Uterus (tissue), 4 donors: ENCODE results near the gene GALT. TPM values are rescaled to one million over a fixed set of nuclear protein-coding genes. Genes with fewer than 3 reads are reported as not detected.
A peak's percentile ranks its signal among the peaks of the same experiment; 100 is the strongest.

Source experiments
- DNase-seq, 2 donors: peaks; one replicate each; pipeline ENCODE4 v3.0.0-alpha.2; 2019 to 2020
- H3K27ac ChIP-seq, 2 donors: fragments of 200-600 bp; sonication (generic); 1 replicate in 1 of 2; 2 replicates in 1 of 2; pipeline ENCODE4 v1.5.1; 2016 to 2018
- H3K27me3 ChIP-seq, 2 donors: fragments of 200-600 bp; sonication (generic); one replicate each; pipeline ENCODE4 v1.5.1; 2018 to 2019; ENCODE audit warnings: control low read depth in 1 of 2
- H3K36me3 ChIP-seq, 2 donors: fragments of 200-600 bp; sonication (generic); one replicate each; pipeline ENCODE4 v1.5.1; 2019; ENCODE audit warnings: control low read depth in 1 of 2
- H3K4me1 ChIP-seq, 2 donors: fragments of 200-600 bp; sonication (generic); one replicate each; pipeline ENCODE4 v1.5.1; 2018 to 2019; ENCODE audit warnings: control low read depth in 1 of 2
- H3K4me3 ChIP-seq, 2 donors: fragments of 200-600 bp; sonication (generic); 1 replicate in 1 of 2; 2 replicates in 1 of 2; pipeline ENCODE4 v1.5.1; 2018 to 2019; ENCODE audit warnings: mild to moderate bottlenecking in 1 of 2
- H3K9me3 ChIP-seq, 2 donors: fragments of 200-600 bp; sonication (generic); one replicate each; pipeline ENCODE4 v1.5.1; 2019; ENCODE audit warnings: control low read depth in 1 of 2
- CTCF ChIP-seq, 4 experiments: fragments of 200-600 bp in 2 of 4; fragments of 450-650 bp in 2 of 4; sonication (generic) in 2 of 4; IDR thresholded peaks; one replicate each; pipeline ENCODE4 v1.5.1; 2016 to 2019; ENCODE audit warnings: antibody characterized with exemption in 4 of 4, mild to moderate bottlenecking in 2 of 4, moderate library complexity in 1 of 4
- POLR2A ChIP-seq, 2 donors: fragments of 450-650 bp; IDR thresholded peaks; one replicate each; pipeline ENCODE4 v1.6.1; 2016; ENCODE audit warnings: antibody characterized with exemption in 2 of 2, mild to moderate bottlenecking in 1 of 2, moderate library complexity in 1 of 2
- intact Hi-C: fragments of 100-400 bp; cut with DNase I; formaldehyde crosslinking; loops from one replicate; pipeline ENCODE4 v1.15.1; 2023; ENCODE audit warnings: low total_unique reads
- total RNA-seq, 4 donors: library from RNA; depleted of rRNA in 3 of 4; stranded (reverse); fragments of >200 nt in 3 of 4; gene quantifications; one replicate each; pipeline versions ENCODE4 v1.1.0 to v1.2.4, GENCODE V29; 2014 to 2023
- donor health status: DM: yes; HTN: yes; CAD: no.

The GALT gene
- total RNA-seq, 4 donors from 2014 or later, result 4.4 to 82.9 (median 50.7) TPM

GRCh38 chr9:34611251-34611810 lies 35.1 kb upstream of the GALT start:
- H3K9me3 ChIP-seq, result no peaks in the 10 kb centered on the region
- peak overlapping the region; percentile 63 to 72 for H3K4me3 ChIP-seq
- intact Hi-C loops, result no loop called here
- peak overlapping the region; percentile 85 to 93 for H3K27ac ChIP-seq
- TF ChIP-seq POLR2A (IDR thresholded peaks at IDR 0.05) (no peak), CTCF (IDR thresholded peaks at IDR 0.05) (no peak)
- no peaks in the 10 kb centered on the region for H3K27me3 ChIP-seq
- DNase-seq, result peak; percentile 47 to 61
- no peaks in the 10 kb centered on the region for H3K4me1 ChIP-seq
- H3K36me3 ChIP-seq, result no peaks in the 10 kb centered on the region

GRCh38 chr9:34611811-34612787 lies 34.4 kb upstream of the GALT start, which contains the start of gene RPP25L:
RPP25L (minus strand) TSS chr9:34612097; CDS start chr9:34611296, 801 bp downstream.
- peak within 1 kb of the TSS; percentile 63 to 72 for H3K4me3 ChIP-seq
- no peaks in the 10 kb centered on the region for H3K36me3 ChIP-seq
- H3K9me3 ChIP-seq, result no peaks in the 10 kb centered on the region
- H3K27ac ChIP-seq, result peak within 1 kb of the TSS; percentile 85 to 93
- peak; percentile 83 to 89 for DNase-seq
- peak; percentile 83 to 87 for TF ChIP-seq POLR2A (IDR thresholded peaks at IDR 0.05)
- peak in 2 of 4 experiments; percentile 3 to 5 for TF ChIP-seq CTCF (IDR thresholded peaks at IDR 0.05)
- H3K4me1 ChIP-seq, result no peaks in the 10 kb centered on the region
- intact Hi-C loops, result no loop called here
- no peaks in the 10 kb centered on the region for H3K27me3 ChIP-seq

- no peak for TF ChIP-seq POLR2A (IDR thresholded peaks at IDR 0.05)
- peak; percentile 74 to 86 (median 78) for TF ChIP-seq CTCF (IDR thresholded peaks at IDR 0.05)
- intact Hi-C loops, result no loop called here
Measured at GRCh38 chr9:34612788-34613390, 33.6 kb upstream of the GALT start.

GRCh38 chr9:34615132-34615531 lies 31.3 kb upstream of the GALT start:
- H3K4me1 ChIP-seq, result peaks cover 0 to 4% of the 10 kb centered on the region in 2 donors
- no peak for DNase-seq
- H3K27ac ChIP-seq, result no peak overlapping the region
- intact Hi-C loops, result no loop called here
- TF ChIP-seq POLR2A (IDR thresholded peaks at IDR 0.05) (no peak), CTCF (IDR thresholded peaks at IDR 0.05) (no peak)
- no peak overlapping the region for H3K4me3 ChIP-seq
- no peaks in the 10 kb centered on the region for H3K9me3 ChIP-seq
- no peaks in the 10 kb centered on the region for H3K27me3 ChIP-seq
- H3K36me3 ChIP-seq, result no peaks in the 10 kb centered on the region

More at GRCh38 chr9:34612788-34613390, 33.6 kb upstream of the GALT start:
- H3K4me3 ChIP-seq, result peak overlapping the region; percentile 63 to 72
- peak overlapping the region; percentile 85 to 93 for H3K27ac ChIP-seq
- H3K27me3 ChIP-seq, result no peaks in the 10 kb centered on the region
- no peaks in the 10 kb centered on the region for H3K4me1 ChIP-seq
- H3K9me3 ChIP-seq, result no peaks in the 10 kb centered on the region
- H3K36me3 ChIP-seq, result no peaks in the 10 kb centered on the region
- peak; percentile 79 to 83 for DNase-seq
